ENCODE results near the gene RERE. TPM values are rescaled to one million over a fixed set of nuclear protein-coding genes. Genes with fewer than 3 reads are reported as not detected.

Gene RERE
- total RNA-seq, 2 experiments from 2014 or later: 73.1 to 211 TPM

GRCh38 chr1:8348047-8348776 is 469.2 kb downstream of the RERE start:
- Histone ChIP-seq H3K4me1 (ENCODE audit: insufficient read depth, low read length, poor library complexity, severe bottlenecking) (no peaks in the 10 kb centered on the region), H2AFZ (ENCODE audit: low read length) (no peak overlapping the region), H3K9me3 (ENCODE audit: low read length) (no peaks in the 10 kb centered on the region), H3K9me2 (ENCODE audit: insufficient read depth, low read length) (no peaks in the 10 kb centered on the region), H3K36me3 (ENCODE audit: insufficient read depth, low read length) (peaks cover 13% of the 10 kb centered on the region), H3K27ac (ENCODE audit: low read depth, low read length, poor library complexity, severe bottlenecking) (no peak overlapping the region), H4K20me1 (ENCODE audit: insufficient read depth, low read length) (no peaks in the 10 kb centered on the region), H3K4me3 (ENCODE audit: low read depth, low read length, poor library complexity, severe bottlenecking) (no peak overlapping the region), H3K79me2 (ENCODE audit: insufficient read depth, low read depth, low read length) (no peaks in the 10 kb centered on the region), H3K4me2 (ENCODE audit: low read length) (no peak overlapping the region)
- intact Hi-C loops (cut with micrococcal nuclease; ENCODE audit: unreplicated experiment): no loop called here
- ChIA-PET CTCF (ENCODE audit: unreplicated experiment) (interaction anchor here (0.7 kb wide), 1 partner anchor 108 kb away, joined by 3 read pairs; no protein-coding TSS in a partner anchor), POLR2A (no interaction called here)
- no peak for DNase-seq (ENCODE audit: low spot score)
- TF ChIP-seq EZH2phosphoT487 (IDR thresholded peaks at IDR 0.05; ENCODE audit: borderline replicate concordance, low read depth, low read length) (no peak), CTCF (conservative IDR thresholded peaks at IDR 0.05; ENCODE audit: low read length) (no peak)
- no TSS peak for BruUV-seq (replicated peaks)

DNA sequence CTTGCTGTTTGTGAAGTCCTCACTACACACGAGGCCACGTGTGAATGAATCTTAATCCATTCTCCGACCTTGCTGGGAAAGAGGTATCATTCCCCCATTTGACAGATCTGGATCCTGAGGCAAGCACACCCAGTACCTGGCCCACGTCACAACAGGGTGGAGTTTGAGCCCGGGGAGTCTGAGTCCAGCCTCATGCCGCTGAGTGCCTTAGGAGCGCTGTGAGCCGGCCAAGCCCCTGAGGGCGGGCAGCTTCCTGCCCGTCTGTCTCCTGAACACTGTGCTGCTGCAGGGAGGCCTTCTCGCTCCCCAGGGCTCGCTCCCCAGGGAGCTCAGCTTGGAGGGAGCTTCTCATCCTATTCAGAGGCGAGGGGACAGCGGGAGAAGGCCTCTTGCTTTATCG is 469.8 kb downstream of the RERE start:
- no peak for DNase-seq (ENCODE audit: low spot score)
- Histone ChIP-seq H2AFZ (ENCODE audit: low read length) (no peak overlapping the region), H3K4me2 (ENCODE audit: low read length) (no peak overlapping the region), H3K4me3 (ENCODE audit: low read depth, low read length, poor library complexity, severe bottlenecking) (no peak overlapping the region), H3K79me2 (ENCODE audit: insufficient read depth, low read depth, low read length) (no peaks in the 10 kb centered on the region), H3K4me1 (ENCODE audit: insufficient read depth, low read length, poor library complexity, severe bottlenecking) (no peaks in the 10 kb centered on the region), H3K9me3 (ENCODE audit: low read length) (no peaks in the 10 kb centered on the region), H3K27ac (ENCODE audit: low read depth, low read length, poor library complexity, severe bottlenecking) (no peak overlapping the region), H3K9me2 (ENCODE audit: insufficient read depth, low read length) (no peaks in the 10 kb centered on the region), H4K20me1 (ENCODE audit: insufficient read depth, low read length) (no peaks in the 10 kb centered on the region), H3K36me3 (ENCODE audit: insufficient read depth, low read length) (peaks cover 7% of the 10 kb centered on the region; the same call in 1 of the 2 replicates)
- intact Hi-C loops (cut with micrococcal nuclease; ENCODE audit: unreplicated experiment): no loop called here
- no TSS peak for BruUV-seq (replicated peaks)
- ChIA-PET CTCF (ENCODE audit: unreplicated experiment) (no interaction called here), POLR2A (no interaction called here)
- TF ChIP-seq CTCF (conservative IDR thresholded peaks at IDR 0.05; ENCODE audit: low read length) (no peak), EZH2phosphoT487 (IDR thresholded peaks at IDR 0.05; ENCODE audit: borderline replicate concordance, low read depth, low read length) (no peak)

GRCh38 chr1:8345621-8346415 is 471.6 kb downstream of the RERE start:
- intact Hi-C loops (cut with micrococcal nuclease; ENCODE audit: unreplicated experiment): no loop called here
- Histone ChIP-seq H3K9me2 (ENCODE audit: insufficient read depth, low read length) (no peaks in the 10 kb centered on the region), H3K36me3 (ENCODE audit: insufficient read depth, low read length) (no peaks in the 10 kb centered on the region), H3K4me1 (ENCODE audit: insufficient read depth, low read length, poor library complexity, severe bottlenecking) (no peaks in the 10 kb centered on the region), H2AFZ (ENCODE audit: low read length) (no peak overlapping the region), H3K79me2 (ENCODE audit: insufficient read depth, low read depth, low read length) (no peaks in the 10 kb centered on the region), H3K4me2 (ENCODE audit: low read length) (no peak overlapping the region), H4K20me1 (ENCODE audit: insufficient read depth, low read length) (no peaks in the 10 kb centered on the region), H3K27ac (ENCODE audit: low read depth, low read length, poor library complexity, severe bottlenecking) (no peak overlapping the region), H3K4me3 (ENCODE audit: low read depth, low read length, poor library complexity, severe bottlenecking) (no peak overlapping the region), H3K9me3 (ENCODE audit: low read length) (no peaks in the 10 kb centered on the region)
- DNase-seq (ENCODE audit: low spot score): no peak
- no TSS peak for BruUV-seq (replicated peaks)
- TF ChIP-seq CTCF (conservative IDR thresholded peaks at IDR 0.05; ENCODE audit: low read length) (no peak), EZH2phosphoT487 (IDR thresholded peaks at IDR 0.05; ENCODE audit: borderline replicate concordance, low read depth, low read length) (no peak)
- ChIA-PET CTCF (ENCODE audit: unreplicated experiment) (no interaction called here), POLR2A (no interaction called here)

All from OCI-LY7 (cell line).